ENCODE measurements around the gene TRAF5. TPM values are rescaled to one million over a fixed set of nuclear protein-coding genes. Genes with fewer than 3 reads are reported as not detected.

TRAF5 gene
- total and polyA plus RNA-seq, 2 of the 4 experiments (the other 2 are of a cell fraction): 10.0 to 14.7 TPM

DNA sequence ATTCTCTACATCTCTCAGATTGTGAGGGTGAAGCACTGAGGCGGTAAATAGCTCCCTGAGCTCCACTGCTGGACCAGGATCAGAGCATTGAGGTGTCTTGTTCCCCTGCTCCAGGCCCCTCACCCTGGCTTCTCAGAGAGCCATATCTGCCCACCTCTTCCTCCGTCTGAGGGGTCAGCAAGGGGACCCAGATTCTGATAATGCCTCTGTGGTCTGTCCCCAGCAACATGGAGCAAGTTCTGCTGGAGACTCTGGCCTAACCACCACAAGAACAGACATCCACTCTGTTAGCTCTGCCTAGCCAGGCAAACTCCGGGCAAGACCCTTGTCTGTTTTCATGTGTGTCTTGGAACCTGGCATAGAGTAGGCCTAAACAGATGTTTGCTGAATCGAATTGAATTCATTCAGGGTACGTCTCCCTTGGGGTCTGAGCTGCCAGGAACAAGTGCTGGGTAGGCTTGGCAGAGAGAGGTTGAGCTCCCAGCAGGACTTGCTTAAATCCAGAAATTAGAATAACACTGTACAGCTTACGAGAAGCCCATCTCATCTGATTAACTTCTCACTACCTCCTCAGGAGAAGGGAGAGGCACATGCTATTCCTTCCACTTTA is 2.3 kb downstream of the TRAF5 start:
- Histone ChIP-seq H2BK15ac (ENCODE audit: low read depth, low read length) (no peak overlapping the region), H2BK20ac (ENCODE audit: low read depth, low read length) (no peak overlapping the region), H2AFZ (replicated peaks; ENCODE audit: low read length, poor library complexity) (no peak overlapping the region), H3K4me2 (ENCODE audit: low read depth, low read length) (no peak overlapping the region), H2BK120ac (ENCODE audit: low read depth, low read length) (no peak overlapping the region), H3K9me3 (ENCODE audit: control insufficient read depth, insufficient read depth, low read length) (no peaks in the 10 kb centered on the region), H3K56ac (ENCODE audit: extremely low read depth, insufficient read depth, low read length) (no peak overlapping the region), H4K5ac (ENCODE audit: low read depth, low read length) (no peak overlapping the region), H4K91ac (ENCODE audit: insufficient read depth, low read depth, low read length) (no peak overlapping the region), H3K36me3 (ENCODE audit: control insufficient read depth, insufficient read depth, low read length) (no peaks in the 10 kb centered on the region), H2AK9ac (replicated peaks; ENCODE audit: low read depth, low read length, poor library complexity) (peak overlapping the region; percentile 1), H3K18ac (ENCODE audit: low read depth, low read length) (no peak overlapping the region), H2BK5ac (ENCODE audit: low read depth, low read length, poor library complexity, severe bottlenecking) (no peak overlapping the region), H4K8ac (ENCODE audit: low read depth in 2 of 2, low read length in 2 of 2) (no peak overlapping the region), H3K4ac (ENCODE audit: low read depth, low read length) (no peak overlapping the region), H3K14ac (replicated peaks; ENCODE audit: low read depth, low read length) (no peak overlapping the region; the same call in 1 of the 2 replicates), H3K9me1 (ENCODE audit: insufficient read depth, low read length) (peaks cover 35% of the 10 kb centered on the region), H3K27me3 (ENCODE audit: control insufficient read depth, insufficient read depth, low read length) (no peaks in the 10 kb centered on the region), H3K4me1 (ENCODE audit: control insufficient read depth, insufficient read depth, low read length) (peaks cover 13% of the 10 kb centered on the region), H4K20me1 (ENCODE audit: insufficient read depth, low read length) (peaks cover 42% of the 10 kb centered on the region), H2AK5ac (ENCODE audit: low read depth, low read length) (0 out of 2 replicates have a peak overlapping the region, but pooled peaks have one; percentile 34), H3K27ac (ENCODE audit: insufficient read depth, low read length) (no peak overlapping the region), H3K9ac (ENCODE audit: low read depth, low read length) (no peak overlapping the region), H3K23ac (ENCODE audit: low read depth, low read length) (peak overlapping the region; percentile 59), H3K79me1 (ENCODE audit: low read depth in 1 of 2, low read length in 2 of 2) (peaks cover 27 to 67% of the 10 kb centered on the region in 2 experiments), H3K4me3 (ENCODE audit: insufficient read depth, low read depth, low read length) (no peak overlapping the region)
- CTCF ChIA-PET: interaction anchor here (0.6 kb wide), 1 partner anchor 20 kb away, joined by 3 read pairs; no protein-coding TSS in a partner anchor
- ATAC-seq (ENCODE audit: low read depth) (no peak), DNase-seq (no peak)
- dilution Hi-C loops (cut with HindIII; ENCODE audit: low sequenced_read_pairs, unreplicated experiment): no loop called here
- BruUV-seq (replicated peaks): no TSS peak
- 77% methylated on average over 3 of the region's 6 CpGs; no CpG with 5 or more reads in 1 of the 2 experiments for WGBS, 2 experiments (ENCODE audit: extremely low coverage in 2 of 2, insufficient read length in 1 of 2)
- TF ChIP-seq RCOR1 (IDR thresholded peaks at IDR 0.05; ENCODE audit: insufficient replicate concordance, low read length) (no peak), POLR2A (IDR thresholded peaks at IDR 0.05; ENCODE audit: low read depth, low read length) (no peak), SMC3 (IDR thresholded peaks at IDR 0.05; ENCODE audit: low read depth, low read length) (no peak), CEBPB (IDR thresholded peaks at IDR 0.05; ENCODE audit: low read depth, low read length) (no peak), MAZ (IDR thresholded peaks at IDR 0.05; ENCODE audit: borderline replicate concordance, low read depth, low read length) (no peak), RFX5 (IDR thresholded peaks at IDR 0.05; ENCODE audit: low read depth, low read length) (no peak), CTCF (conservative IDR thresholded peaks at IDR 0.05; ENCODE audit: low read depth, low read length) (no peak), FOS (IDR thresholded peaks at IDR 0.05; ENCODE audit: low read depth, low read length) (no peak), ELK1 (IDR thresholded peaks at IDR 0.05; ENCODE audit: borderline replicate concordance, low read depth, low read length) (no peak), RAD21 (IDR thresholded peaks at IDR 0.05; ENCODE audit: low read length) (no peak)
- intact Hi-C loops (cut with micrococcal nuclease): no loop called here
- in situ Hi-C loops (cut with MboI; ENCODE audit: low sequenced_read_pairs): loop anchor here (5.0 to 10.0 kb wide), 2 partner anchors 146 to 183 kb away; no protein-coding TSS in a partner anchor
- POLR2A ChIA-PET (ENCODE audit: unreplicated experiment): interaction anchor here (0.7 kb wide), 1 partner anchor 66 kb away, joined by 3 read pairs; no protein-coding TSS in a partner anchor
